HG03460 (cell line): Measurements from ENCODE around the gene DMKN.
"Not testable (repeated sequence)": the region's sequence is repeated elsewhere in the genome, so short reads cannot be mapped to it uniquely, and the experiment has no call there.

ENCODE experiments used
- ATAC-seq: cut with Tn5 transposase; IDR thresholded peaks from one replicate; pipeline ENCODE4 v1.9.1; 2021; ENCODE audit not compliant: unreplicated experiment

DMKN gene

DNA sequence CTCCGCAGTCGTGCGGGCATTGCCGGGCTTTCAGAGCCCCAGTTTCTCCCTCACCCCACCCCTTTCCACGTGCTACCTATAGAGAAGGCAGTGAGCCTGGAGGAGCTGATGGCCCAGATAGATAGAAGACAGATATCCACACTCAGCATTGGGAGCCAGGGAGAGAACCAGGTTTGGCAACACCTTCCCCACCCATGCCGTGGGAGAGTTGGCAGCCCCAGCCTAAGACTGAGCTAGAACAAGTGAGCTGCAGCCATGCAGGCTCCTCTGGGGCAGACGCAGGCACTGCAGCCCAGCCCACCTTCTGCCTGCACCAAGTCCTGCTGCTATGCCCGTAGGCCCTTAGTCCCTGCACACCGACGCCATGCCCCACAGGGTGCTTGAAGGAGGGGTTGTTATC is 12.8 kb downstream of the DMKN start:
- no peak for ATAC-seq

DNA sequence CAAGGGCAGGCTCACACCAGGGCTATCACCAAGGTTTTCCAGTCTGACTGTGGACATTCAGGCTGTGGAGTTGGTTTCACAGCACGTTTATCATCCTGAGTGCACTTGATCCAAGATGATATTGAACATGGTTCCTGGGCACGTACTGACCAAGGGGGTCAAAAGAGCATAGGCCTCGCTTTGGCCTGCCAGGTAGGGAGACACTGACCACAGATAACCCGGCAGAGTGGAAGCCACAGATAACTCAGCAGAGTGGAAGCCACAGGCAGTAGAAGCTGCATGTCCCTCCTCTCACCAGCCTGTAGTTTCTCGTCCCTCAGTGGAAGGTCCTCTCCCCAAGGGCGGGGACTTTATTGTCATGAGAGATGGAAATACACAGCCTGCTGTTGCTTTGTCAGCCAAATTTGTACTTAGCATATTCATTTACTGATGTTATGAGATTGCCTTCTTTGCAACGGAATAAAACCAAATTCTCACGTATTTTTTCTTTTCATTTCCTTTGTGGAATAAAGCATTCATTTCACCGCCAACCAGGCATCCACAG is 14.4 kb downstream of the DMKN start:
- ATAC-seq: no peak

DNA sequence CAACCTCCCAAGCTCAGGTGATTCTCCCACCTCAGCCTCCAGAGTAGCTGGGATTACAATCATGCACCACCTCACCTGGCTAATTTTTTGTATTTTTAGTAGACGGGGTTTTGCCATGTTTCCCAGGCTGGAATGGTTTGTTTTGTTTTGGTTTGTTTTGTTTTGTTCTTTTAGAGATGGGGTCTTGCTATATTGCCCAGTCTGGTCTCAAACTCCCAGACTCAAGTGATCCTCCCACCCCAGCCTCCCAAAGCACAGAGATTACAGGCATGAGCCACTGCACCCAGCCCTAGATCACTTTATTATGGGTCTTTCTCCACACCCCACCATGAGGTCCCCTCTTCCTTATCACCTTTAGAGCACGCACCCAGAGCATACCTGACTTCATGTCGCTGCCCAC is 15.2 kb downstream of the DMKN start:
- no peak for ATAC-seq

DNA sequence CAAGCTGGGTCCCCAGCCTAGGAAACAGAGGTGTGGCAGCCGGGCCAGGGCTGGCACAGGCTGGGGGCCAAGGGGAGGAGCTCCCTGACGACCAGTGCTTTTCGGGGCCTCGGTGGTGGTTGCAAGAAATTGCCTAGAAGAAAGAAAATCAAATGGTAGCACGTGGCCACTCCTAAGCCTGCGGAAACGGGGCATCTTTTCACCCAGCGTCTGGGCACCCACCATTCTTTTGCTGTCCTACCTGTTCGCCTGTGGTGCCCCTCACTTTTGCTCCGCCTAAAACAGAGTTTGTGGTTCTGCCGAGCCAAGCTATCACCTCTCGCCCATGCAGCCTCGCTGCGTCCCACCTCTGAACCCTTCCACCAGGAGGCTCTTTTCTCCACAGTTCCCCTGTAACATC is 16.0 kb downstream of the DMKN start:
- no peak for ATAC-seq

DNA sequence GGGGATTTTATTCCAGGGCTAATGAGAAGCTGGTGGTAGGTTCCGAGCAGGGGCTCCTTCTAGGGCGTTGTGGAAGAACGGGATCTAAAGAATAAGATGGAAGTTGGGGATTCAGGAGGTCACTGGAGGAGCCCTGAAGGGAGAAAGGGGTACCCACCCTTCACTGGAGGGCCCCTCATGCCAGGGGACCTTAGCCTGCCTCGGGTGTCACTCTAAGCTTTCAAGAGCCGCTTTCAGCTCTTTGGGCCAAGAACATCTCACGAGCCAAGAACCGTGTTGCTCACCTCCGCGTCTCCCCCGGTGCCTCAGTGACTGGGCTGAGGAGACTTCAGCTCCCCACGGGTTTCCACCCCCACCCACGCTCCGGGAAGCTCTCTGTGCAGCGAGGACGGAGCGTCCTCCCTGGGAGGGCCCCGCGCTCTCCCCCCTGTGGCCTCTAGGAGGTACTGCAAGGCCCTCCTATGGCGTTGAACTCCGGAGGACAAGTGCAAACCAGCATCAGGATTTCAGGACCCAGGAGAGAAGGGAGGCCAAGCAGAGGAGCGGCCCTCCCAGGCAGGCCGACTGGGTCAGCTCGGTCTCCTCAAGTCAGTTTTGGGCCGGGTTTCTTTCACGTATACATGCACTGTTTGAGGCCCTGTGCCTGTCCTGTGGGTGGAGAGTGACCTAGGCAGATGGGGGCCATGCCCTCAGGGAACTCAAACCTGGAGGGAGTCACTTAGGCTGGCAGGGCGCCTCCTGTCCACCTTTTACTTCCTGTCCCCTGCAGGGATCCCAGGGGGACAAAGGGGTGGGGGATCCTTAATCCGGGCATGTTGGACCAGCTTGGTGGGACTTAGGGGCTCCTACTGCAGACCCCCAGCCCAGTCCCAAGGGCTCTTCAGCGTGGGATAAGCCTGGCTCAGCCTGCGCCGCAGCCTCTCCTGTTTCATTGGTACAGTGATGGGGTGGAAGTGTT is 18.1 kb downstream of the DMKN start:
- no peak for ATAC-seq

DNA sequence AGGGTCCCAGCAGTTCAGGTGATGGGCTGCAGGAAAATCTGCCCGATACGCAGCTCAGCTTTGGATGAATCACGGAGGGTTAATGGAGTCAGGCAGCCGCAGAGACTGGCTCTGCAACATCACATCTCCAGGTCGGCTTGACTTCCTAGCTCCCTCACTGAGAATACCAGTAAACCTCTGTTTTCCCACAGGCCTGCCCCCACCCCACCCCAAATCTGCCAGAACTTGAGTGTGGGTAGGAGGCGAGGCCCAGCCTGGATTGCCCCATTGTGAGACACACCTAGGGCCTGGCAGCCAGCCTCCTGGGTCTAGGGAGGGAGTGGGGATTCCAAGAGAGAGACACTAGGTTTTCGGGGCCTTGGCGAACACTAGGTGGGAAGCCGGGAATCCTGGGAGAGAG is 19.5 kb downstream of the DMKN start:
- ATAC-seq: no peak

DNA sequence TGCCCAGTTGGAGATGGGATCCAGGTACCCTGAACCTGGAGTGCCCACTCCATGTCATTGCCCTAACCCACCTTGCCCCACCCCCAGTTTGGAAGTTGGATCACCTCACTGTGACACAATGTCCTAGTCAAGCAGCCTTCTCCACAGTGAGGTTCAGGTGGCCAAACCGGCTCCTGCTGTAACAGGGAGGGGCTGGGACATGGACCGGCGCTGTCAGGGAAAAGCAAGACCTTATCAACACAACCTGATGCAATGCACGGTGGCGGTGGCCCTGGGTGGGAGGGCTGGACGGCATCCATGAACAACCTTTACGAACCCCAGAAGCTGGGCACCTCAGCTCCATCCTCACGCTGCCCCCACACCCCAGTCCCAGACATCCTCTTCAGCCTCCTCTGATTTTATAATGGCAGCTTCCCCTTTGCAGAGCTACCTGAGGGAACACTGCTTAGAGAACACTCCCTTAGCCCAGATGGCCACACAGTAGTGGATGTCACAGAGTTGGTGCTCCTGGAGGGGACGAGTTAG is 21.6 kb downstream of the DMKN start:
- ATAC-seq: no peak

DNA sequence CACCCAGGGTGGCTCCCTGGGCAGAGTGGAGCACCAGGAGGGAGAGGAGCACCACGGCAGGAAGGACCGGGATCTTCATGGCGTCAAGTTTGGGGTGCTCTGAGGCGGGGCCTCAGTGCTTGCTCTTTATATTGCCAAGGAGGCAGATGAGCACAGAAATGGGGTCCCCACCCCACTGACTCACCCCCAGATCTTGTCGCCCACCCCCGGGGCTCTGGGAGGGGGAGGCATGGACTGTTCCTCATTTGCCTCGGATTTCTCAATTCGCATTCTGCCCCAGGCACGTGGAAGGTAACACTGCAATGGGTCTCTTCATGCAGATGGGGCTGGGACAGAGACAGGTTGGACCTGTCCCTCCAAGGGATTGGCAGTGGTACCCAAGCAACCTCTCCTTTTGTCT is 23.1 kb downstream of the DMKN start, which contains the start of gene KRTDAP:
Gene KRTDAP (minus strand): TSS at position 101 of the 400 bp plus-strand sequence. CDS start 22 bp downstream, at position 79.
- no peak for ATAC-seq

DNA sequence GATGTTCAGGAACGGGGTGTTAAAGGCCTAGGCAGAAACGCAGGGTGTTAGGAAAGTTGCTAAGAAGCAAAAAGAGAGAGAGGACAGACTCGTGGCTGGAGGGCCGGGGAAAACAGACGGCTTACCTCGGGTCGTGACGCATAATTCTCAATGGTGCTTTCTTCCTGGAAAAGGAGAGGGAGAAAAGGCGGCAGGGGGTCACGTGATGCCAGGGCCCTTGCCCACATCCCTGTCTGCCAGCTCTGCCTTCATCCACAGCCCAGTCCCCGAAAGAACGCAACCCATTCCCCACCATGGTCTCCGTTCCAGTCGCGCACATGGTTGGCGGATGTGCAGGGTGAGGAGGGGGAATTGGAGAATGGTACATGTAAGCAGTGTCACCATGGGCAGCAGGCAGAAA is 24.8 kb downstream of the DMKN start:
- no peak for ATAC-seq

DNA sequence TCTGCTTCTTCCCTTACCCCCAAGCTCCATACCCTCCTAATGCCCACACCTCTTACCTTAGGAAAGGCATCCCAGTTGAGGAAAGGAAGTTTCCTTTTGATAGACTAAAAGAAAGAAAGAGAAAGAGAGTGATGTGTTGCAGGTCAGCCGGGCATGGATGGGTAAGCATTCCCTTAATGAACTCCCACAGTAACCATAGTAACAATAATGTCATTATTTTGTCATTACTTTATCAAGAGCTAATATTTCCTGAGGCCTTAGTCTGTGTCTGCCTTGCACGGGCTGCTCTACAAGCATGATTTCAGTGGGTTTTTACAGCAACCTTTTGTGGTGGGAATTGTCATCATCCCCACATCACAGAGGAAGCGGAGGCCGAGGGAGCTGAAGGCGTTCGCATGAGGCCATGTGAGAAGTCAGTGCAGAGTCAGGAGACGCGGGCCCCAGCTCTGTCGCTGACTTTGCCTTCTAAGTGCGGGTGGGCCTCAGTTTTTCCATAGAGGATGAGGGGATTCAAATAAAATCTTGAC is 25.7 kb downstream of the DMKN start:
- no peak for ATAC-seq

DNA sequence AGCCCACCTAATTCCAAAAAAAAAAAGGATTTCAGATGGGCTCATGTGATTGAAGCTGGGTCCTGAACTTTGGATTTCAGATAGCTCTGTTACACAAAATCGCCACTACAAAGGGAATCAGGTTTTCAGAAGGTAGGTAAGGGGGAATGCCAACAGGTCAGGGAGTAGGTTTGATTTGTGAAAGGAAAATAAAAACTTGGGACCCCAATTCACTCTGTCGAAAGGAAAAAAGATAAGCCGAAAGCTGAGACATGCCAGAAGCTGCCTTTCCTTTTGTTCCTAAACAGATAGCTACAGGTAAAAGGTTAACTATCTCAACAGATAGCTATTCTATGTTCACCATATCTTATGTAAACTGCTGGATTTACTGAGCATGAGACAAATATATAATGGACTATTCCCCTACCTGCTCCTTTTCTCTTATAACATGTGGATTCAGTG is 27.2 kb downstream of the DMKN start:
- no peak for ATAC-seq

DNA sequence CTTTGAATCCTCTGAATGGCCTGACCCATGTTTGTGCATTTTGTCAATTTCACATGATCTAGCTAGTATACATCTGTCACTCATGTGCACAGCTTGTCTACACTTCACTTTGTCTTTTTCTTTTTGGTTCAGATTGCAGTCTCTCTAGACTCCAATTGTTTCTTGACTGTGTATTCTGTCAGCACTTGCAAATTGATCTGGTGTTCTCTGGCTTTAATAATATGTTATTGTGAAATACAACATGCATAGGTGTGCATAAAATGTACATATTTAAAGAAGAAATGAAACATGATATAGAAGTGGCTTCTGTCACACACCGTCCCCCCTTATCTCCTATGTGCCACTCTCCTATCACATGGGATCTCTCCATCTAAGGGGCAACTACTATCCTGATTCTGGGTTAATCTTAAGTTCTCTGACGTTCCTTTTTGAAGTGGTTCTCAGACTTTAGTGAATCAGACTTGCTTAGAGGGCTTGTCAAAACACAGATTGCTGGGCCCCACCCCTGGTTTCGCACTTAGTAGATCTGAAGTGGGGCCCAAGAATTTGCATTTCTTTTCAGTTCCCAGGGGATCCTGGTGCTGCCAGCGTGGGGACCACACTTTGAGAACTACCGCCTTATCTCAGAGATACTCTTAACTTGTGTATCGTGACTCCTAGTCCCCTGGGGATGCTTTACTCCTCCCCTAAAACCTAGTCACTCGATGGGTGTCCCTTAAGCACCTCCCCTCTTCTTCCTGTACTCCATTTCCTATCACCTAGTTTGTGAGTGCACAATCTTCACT is 29.0 kb downstream of the DMKN start:
- peak; percentile 57 for ATAC-seq

DNA sequence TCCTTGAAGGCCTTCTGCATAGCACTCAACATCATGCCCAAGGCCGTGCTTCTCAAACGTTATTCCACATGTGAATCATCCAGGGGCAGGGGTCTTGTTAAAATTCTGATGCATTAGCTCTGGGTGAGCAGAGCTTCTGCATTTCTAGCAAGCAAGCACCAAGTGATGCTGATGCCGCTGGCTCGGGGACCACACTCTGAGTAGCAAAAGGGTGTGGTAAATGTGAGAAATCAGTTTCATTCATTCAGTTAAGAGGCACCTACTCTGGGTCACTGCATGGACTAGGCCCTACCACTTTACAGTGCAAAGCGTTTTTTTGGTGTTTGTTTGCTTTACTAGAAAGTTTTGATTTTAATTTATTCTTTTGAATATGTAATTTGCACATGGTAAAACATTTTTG is 30.4 kb downstream of the DMKN start:
- no peak for ATAC-seq

DNA sequence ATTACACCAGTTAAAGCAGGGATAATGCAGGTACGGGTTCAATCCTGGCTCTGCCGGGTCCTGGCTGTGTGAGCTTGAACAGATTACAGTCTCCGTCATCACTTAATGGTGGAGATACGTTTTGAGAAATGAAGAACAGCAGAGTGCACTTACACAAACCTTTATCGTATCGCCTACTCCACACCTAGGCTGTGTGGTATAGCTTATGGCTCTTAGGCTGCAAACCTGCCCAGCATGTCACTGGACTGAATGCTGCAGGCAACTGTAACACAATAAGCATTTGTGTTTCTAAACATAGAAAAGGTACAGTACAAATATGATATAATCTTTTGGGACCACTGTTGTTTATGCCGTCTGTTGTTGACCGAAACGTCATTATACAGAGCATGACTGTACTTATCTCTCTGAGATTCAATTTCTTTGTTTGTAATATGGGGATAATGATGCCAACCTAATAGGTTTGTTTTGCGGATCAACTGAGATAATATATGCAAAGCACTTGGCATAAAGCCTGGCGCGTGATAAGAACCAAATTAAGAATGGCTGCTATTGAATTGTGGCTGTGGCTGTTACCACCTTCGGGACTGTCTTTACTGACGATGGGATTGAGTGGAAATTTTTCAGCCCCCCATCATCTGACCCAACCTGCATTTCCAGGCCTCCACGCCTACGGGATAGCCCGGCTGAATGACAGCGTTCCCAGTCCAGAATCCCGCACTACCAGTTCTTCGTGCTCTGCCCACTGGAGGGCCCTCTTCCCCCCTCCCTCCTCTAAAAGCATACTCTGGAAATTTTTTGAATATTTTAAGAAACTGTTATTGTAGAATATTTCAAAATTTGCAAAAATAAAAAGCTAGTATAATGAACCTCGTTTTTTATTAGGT is 34.4 kb downstream of the DMKN start:
- ATAC-seq: no peak

DNA sequence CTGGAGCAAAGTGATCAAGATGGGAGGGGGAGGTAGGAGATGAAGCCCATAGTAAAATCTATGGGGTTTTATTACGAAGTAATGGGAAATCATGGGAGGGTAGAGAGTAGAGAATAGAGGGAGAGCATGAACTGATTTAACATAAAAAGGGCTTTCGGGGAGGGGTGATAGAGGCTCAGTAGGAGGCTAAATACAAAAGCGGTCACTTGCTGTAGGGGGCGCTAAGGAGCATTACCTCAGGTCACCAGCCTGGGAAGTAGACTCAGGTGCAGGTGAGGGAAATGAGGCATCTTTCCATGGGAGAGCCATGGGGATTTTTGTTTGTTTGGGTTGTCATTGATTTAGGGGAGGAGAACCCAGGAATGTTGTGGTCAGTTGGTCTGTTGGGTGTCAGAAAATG is 37.3 kb downstream of the DMKN start:
- ATAC-seq: no peak

DNA sequence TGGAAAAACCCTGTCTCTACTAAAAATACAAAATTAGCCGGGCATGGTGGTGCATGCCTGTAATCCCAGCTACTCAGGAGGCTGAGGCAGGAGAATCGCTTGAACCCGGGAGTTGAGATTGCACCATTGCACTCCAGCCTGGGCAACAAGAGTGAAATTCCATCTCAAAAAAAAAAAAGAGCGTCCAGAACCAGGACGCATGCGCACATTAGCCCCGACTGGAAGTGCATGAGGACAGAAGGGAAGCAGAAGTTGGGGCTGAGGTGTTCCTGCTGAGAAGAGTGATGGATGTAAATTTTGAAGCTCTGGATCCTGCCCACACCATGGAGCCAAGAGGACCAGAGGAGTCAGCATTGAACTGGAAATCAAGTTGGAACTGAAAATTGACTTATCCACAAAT is 38.9 kb downstream of the DMKN start:
- not testable (repeated sequence) for ATAC-seq

DNA sequence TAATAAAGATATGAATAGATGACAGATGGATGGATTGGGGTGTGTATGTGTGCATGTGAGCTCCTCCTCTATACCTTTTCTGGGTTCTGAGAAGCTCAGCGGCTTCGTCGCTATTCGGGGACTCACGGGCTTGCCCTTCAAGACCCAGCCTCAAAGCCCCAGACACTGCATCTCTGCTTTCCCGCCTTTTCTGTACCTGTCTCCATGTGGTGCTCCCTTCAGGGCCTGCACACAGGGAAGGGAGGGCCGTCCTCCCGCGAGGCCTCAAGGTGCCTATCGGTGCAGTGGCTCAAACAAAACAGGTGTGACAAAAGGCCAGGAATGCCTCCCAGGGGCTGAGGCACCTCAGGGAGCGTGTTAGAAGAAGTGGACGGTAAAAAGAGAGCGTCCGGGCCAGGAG is 39.3 kb downstream of the DMKN start:
- no peak for ATAC-seq

DNA sequence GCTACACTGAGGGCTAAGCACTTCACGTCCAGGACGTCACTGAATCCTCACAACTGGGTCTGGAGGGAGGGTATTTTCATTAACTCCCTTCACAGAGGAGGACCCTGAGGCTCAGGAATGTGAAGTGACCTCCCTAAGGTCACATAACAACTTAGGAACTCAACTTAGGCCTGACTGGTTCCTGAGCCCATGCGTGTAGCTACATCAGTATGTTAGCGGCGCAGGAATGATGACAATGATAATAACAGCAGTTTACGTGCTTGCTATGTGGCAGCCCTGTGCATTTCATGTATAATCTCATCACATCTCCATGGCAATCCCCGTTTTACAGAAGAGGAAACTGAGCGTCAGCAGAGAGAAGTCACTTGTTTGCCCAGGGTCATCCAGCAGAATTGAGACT is 41.5 kb downstream of the DMKN start:
- ATAC-seq: no peak

DNA sequence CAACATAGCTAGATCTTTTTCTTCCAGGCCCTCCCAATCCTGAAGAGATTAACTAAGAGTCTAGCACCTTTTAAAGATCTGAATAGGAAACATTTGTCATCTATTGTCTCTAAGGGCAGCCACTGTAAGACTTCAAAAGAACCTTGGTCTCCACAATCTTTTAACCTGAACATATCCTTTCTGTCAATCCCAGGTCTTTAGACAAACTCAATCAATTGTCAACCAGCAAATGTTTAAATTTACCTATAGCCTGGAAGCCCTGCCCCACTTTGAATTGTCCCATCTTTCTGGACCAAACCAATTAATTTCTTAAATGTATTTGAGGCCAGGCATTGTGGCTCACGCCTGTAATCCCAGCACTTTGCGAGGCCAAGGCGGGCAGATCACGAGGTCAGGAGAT is 42.4 kb downstream of the DMKN start:
- not testable (repeated sequence) for ATAC-seq

DNA sequence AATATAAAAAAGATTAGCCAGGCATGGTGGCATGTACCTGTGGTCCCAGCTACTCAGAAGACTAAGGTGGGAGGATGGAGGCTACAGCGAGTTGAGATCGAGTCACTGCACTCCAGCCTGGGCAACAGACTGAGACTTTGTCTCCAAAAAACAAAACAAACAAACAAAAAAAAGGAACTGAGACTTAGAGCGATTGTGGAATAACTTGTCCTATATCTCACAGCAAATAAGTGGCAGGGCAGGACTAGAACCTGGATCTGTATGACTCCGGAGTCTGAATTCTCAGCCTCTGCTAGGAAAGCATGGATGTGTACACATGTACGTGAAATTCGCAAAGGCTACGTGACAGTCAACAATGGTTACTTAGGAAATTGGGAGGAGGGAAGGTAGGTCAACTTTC is 43.3 kb downstream of the DMKN start:
- no peak for ATAC-seq
